IPS-20b (cell line): ENCODE measurements around the gene CEACAM16.

ENCODE experiments used
- H3K27ac ChIP-seq: one replicate; pipeline ENCODE4 v1.5.1; 2013; ENCODE audit warnings: low read length
- H3K27me3 ChIP-seq: 2 replicates; pipeline ENCODE4 v1.6.1; 2013; ENCODE audit warnings: mild to moderate bottlenecking, low read length, inconsistent platforms; ENCODE audit not compliant: insufficient read depth
- H3K36me3 ChIP-seq: 2 replicates; pipeline ENCODE4 v1.6.1; 2013; ENCODE audit warnings: low read depth, mild to moderate bottlenecking, inconsistent platforms, low read length, moderate library complexity; ENCODE audit not compliant: insufficient read depth
- H3K4me1 ChIP-seq: 2 replicates; pipeline ENCODE4 v1.6.1; 2013; ENCODE audit warnings: mild to moderate bottlenecking, control low read depth, inconsistent platforms, low read length, moderate library complexity; ENCODE audit not compliant: insufficient read depth
- H3K4me3 ChIP-seq: 2 replicates; pipeline ENCODE4 v1.5.1; 2013; ENCODE audit warnings: mild to moderate bottlenecking, low read length, inconsistent platforms
- H3K9ac ChIP-seq: 2 replicates; pipeline ENCODE4 v1.6.1; 2013; ENCODE audit warnings: low read depth, mild to moderate bottlenecking, inconsistent platforms, low read length, moderate library complexity
- H3K9me3 ChIP-seq: 2 replicates; pipeline ENCODE4 v1.6.1; 2013; ENCODE audit warnings: mild to moderate bottlenecking, low read depth, low read length, inconsistent platforms; ENCODE audit not compliant: insufficient read depth

CEACAM16 gene

DNA sequence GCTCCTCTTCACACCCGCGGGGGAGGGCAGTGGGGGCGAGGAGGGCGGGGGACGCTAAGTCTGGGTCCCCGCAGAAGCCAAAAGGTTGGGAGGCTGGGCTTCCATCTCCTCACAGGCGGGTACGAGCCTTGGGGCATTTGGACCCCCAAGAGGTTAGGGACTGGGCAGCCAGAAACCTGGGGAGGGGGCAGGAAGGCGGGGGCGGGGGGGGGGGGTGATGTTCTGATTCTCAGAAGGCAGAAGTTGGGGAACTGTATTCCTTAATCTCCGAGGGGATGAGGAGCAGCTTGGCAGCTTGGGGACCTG lies 54.6 kb downstream of the CEACAM16 start:
- H3K27ac ChIP-seq, result no peak overlapping the region
- no peaks in the 10 kb centered on the region for H3K36me3 ChIP-seq
- peaks cover 100% of the 10 kb centered on the region for H3K27me3 ChIP-seq
- peaks cover 10% of the 10 kb centered on the region; the same call in 1 of the 2 replicates for H3K4me1 ChIP-seq
- no peak overlapping the region for H3K9ac ChIP-seq
- peak overlapping the region; percentile 65 for H3K4me3 ChIP-seq
- no peaks in the 10 kb centered on the region for H3K9me3 ChIP-seq

DNA sequence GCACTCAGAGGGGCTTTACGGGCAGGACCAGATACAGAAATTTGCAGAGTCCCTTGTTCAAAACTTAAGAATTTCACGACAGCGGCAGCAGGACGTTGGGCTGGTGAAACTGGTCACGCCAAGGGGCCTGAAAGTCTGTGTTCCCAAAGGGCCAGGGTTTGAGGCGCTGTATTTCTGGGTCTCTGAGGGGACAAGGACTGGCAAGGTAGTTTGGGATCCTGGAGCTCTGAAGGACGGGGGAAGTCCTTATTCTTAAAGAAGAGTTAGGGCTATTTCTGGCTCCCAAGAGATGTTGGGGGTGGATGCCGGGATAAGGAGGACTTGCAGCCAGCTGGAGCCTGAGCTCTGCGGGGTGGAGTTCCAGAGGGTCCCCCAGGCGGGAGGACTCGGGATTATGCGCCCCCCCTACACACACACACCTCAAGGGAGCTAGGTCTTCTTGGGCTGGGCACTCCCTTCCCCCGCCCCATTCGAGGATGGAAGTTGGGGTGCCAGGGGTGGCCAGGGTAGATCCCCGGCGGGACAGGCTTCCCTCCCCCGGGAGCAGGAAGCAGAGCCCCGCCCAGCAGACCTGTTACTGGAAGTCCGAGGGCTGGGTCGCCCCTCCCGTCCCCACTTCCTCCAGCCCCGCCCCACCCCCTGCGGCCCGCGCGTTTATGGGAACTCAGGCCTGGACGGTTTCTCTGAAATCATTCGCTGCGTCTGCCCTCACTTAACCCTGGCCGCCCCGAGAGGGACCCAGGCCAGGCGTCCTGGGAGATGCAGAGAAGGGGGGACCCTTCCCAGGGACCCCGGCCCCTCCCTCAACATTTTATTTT lies 55.2 kb downstream of the CEACAM16 start:
- Histone ChIP-seq H3K27ac (no peak overlapping the region), H3K4me1 (peaks cover 10% of the 10 kb centered on the region; the same call in 1 of the 2 replicates), H3K36me3 (no peaks in the 10 kb centered on the region), H3K4me3 (peak overlapping the region; percentile 65), H3K9ac (peak overlapping the region; percentile 41), H3K9me3 (no peaks in the 10 kb centered on the region), H3K27me3 (peaks cover 96% of the 10 kb centered on the region)

DNA sequence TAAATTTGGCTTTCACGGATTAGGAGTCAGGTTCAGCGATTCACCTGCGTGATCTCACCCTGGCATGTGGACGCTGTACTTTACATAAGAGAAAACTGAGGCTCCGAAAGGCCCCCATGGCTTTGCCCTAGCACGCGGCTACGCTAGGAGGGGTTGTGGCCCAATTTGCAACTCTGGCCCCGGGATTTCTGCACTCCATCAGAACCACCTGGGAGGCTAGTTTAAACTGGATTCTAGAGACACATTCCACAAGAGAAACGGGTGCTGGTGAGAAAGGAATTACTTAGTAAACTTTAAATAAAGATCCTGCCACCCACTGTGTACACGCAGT lies 55.8 kb downstream of the CEACAM16 start:
- Histone ChIP-seq H3K27ac (no peak overlapping the region), H3K36me3 (no peaks in the 10 kb centered on the region), H3K4me1 (peaks cover 10% of the 10 kb centered on the region; the same call in 1 of the 2 replicates), H3K4me3 (peak overlapping the region; percentile 65), H3K9ac (peak overlapping the region; percentile 36; the same call in 1 of the 2 replicates), H3K27me3 (peaks cover 90% of the 10 kb centered on the region), H3K9me3 (no peaks in the 10 kb centered on the region)

DNA sequence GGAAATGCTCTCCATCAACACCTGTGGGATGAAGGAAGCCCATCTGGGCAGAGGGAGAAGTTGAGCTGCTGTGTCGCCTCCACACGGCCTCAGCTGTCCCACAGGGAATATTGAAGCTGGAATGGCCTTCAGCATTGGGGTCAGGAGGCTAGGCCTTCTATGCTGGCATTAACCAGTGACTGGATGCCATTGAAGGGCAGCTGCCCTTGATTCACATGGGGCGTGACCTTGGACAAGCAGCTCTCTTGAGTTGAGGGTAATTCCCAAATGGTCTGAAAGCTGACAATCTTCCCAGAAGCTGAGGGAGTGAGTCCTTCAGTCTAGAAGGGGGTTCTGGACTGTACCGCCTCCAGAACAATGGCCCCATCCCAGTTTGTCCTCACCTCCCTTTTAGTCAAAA lies 56.3 kb downstream of the CEACAM16 start:
- H3K36me3 ChIP-seq, result no peaks in the 10 kb centered on the region
- H3K4me3 ChIP-seq, result peak overlapping the region; percentile 65
- peaks cover 85% of the 10 kb centered on the region for H3K27me3 ChIP-seq

DNA sequence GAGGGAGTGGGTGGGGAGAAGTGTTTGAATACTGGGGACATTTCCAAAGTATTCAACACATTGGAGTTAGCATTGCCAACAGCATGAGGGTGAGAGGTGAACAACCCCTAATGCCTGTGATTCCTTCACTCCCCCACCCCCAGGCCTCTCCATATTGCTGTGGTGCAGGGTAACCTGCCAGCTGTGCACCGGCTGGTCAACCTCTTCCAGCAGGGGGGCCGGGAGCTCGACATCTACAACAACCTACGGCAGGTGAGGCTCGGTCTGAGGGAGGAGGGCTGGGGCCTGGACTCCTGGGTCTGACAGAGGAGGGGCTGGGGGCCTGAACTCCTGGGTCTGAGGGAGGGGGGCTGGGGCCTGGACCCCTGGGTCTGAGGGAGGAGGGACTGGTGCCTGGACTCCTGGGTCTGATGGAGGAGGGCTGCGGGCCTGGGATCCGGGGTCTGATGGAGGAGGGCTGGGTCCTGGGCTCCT lies 57.2 kb downstream of the CEACAM16 start:
- Histone ChIP-seq H3K9ac (no peak overlapping the region), H3K27me3 (peaks cover 76% of the 10 kb centered on the region), H3K4me1 (peaks cover 10% of the 10 kb centered on the region; the same call in 1 of the 2 replicates), H3K27ac (no peak overlapping the region), H3K9me3 (no peaks in the 10 kb centered on the region), H3K4me3 (no peak overlapping the region), H3K36me3 (no peaks in the 10 kb centered on the region)

More for the DNA sequence above, 56.3 kb downstream of the CEACAM16 start:
- Histone ChIP-seq H3K27ac (no peak overlapping the region), H3K9me3 (no peaks in the 10 kb centered on the region), H3K9ac (no peak overlapping the region), H3K4me1 (peaks cover 10% of the 10 kb centered on the region; the same call in 1 of the 2 replicates)

DNA sequence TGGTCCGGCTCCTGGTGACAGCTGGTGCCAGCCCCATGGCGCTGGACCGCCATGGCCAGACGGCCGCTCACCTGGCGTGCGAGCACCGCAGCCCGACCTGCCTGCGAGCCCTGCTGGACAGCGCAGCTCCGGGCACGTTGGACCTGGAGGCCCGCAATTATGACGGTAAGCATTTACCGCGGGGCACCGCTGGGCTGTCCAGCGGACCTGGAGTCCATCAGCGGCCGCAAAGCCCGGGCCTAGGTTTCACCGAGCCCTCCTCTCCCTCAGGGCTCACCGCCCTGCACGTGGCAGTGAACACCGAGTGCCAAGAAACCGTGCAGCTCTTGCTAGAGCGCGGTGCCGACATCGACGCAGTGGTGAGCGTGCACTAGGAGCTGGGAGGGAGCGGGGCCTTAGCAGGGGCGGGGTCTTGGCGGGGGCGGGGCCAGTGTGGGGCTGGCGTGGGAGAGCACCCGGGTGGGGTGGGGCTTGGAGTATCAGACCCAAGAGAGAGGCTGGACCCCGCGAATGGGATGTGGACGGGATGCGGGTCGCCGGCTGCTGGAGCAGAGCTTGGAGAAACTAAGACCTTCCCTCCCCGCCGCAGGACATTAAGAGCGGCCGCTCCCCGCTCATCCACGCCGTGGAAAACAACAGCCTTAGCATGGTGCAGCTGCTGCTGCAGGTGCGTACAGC lies 58.2 kb downstream of the CEACAM16 start:
- no peaks in the 10 kb centered on the region for H3K9me3 ChIP-seq
- H3K4me1 ChIP-seq, result peaks cover 10% of the 10 kb centered on the region; the same call in 1 of the 2 replicates
- H3K36me3 ChIP-seq, result no peaks in the 10 kb centered on the region
- peaks cover 65% of the 10 kb centered on the region for H3K27me3 ChIP-seq
- peak overlapping the region; percentile 71 for H3K4me3 ChIP-seq
- H3K9ac ChIP-seq, result no peak overlapping the region
- no peak overlapping the region for H3K27ac ChIP-seq

DNA sequence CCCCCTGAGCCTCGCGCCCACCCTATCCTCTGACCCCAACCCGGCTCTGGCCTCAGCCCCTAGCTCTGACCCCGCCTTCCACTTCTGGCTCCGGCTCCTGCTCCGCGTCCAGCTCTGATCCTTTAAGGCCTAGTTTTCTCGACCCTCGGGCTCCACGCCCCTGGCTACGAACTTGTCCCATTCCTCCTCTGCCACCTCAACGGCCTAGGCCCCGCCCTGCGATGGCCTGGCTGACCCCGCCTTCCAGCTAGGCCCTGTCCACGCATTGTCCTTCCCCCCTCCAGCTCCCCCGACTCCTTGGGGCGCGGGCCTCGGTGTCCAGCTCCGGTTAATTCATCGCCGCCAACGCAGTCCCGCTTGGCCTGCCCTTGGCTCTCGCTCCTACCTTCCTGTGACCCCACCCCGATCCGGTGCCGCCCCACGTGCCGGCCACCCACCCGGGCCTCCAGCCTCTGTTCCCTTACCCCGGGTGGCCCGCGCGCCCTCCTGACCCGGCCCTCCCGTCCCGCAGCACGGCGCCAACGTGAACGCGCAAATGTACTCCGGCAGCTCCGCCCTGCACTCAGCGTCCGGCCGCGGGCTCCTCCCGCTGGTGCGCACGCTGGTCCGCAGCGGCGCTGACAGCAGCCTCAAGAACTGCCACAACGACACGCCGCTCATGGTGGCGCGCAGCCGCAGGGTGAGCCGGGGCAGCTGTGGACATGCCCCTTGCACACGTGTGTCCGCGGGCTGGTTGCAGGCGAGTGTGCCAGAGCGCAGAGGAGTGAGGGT lies 59.0 kb downstream of the CEACAM16 start:
- no peak overlapping the region for H3K9ac ChIP-seq
- H3K27ac ChIP-seq, result no peak overlapping the region
- peaks cover 58% of the 10 kb centered on the region for H3K27me3 ChIP-seq
- H3K9me3 ChIP-seq, result no peaks in the 10 kb centered on the region
- peak overlapping the region; percentile 71 for H3K4me3 ChIP-seq
- peaks cover 9% of the 10 kb centered on the region; the same call in 1 of the 2 replicates for H3K4me1 ChIP-seq
- no peaks in the 10 kb centered on the region for H3K36me3 ChIP-seq

DNA sequence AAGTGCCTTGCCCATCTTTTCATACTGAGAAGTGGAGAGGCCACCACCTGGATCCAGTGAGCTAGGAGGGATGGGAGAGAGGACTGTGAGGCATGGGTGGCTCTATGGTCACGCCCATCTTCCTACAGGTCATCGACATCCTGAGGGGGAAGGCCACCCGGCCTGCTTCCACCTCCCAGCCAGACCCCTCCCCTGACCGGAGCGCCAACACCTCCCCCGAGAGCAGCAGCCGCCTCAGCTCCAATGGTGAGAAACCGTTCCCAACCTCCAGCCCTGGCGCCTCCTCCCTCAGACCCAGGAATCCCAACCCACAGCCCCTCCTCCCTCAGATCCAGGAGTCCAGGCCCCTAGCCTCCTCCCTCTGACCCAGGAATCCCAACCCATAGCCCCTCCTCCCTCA lies 59.6 kb downstream of the CEACAM16 start:
- Histone ChIP-seq H3K36me3 (no peaks in the 10 kb centered on the region), H3K27me3 (peaks cover 53% of the 10 kb centered on the region), H3K27ac (no peak overlapping the region), H3K4me3 (peak overlapping the region; percentile 71), H3K9ac (no peak overlapping the region), H3K9me3 (no peaks in the 10 kb centered on the region), H3K4me1 (peaks cover 7% of the 10 kb centered on the region; the same call in 1 of the 2 replicates)

DNA sequence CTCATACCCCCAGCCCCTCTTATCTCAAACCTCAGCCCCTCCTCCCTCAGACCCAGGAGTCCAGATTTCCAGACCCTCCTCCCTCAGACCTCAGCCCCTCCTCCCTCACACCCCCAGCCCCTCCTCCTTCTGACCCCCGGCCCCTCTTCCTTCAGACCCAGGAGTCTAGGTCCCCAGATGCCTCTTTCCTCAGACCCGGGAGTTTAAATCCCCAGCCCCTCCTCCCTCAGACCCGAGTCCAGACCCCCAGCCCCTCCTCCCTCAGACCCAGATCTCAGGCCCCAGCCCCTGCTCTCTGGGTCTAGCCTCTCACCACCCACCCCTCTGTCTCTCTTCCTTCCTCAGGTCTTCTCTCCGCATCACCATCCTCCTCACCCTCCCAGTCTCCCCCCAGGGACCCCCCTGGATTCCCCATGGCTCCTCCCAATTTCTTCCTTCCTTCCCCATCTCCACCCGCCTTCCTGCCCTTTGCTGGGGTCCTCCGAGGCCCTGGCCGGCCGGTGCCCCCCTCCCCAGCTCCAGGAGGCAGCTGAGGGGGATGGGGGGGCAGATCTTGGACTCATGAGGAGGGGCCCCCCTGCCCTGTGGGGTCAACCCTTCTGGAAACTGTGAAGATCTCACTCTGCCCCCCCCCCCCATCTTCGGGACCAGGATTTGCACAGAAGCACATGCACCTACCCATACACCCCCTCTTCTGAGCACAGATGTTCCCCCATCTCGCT lies 60.3 kb downstream of the CEACAM16 start:
- no peaks in the 10 kb centered on the region for H3K9me3 ChIP-seq
- H3K27me3 ChIP-seq, result peaks cover 51% of the 10 kb centered on the region
- H3K4me3 ChIP-seq, result no peak overlapping the region
- H3K27ac ChIP-seq, result no peak overlapping the region
- no peak overlapping the region for H3K9ac ChIP-seq
- no peaks in the 10 kb centered on the region for H3K36me3 ChIP-seq
- H3K4me1 ChIP-seq, result peaks cover 4% of the 10 kb centered on the region; the same call in 1 of the 2 replicates
